K562 (cell line): ENCODE measurements around the gene NSUN2. TPM values are rescaled to one million over a fixed set of nuclear protein-coding genes. Genes with fewer than 3 reads are reported as not detected.

Experiments
- ATAC-seq: fragments of 200-7000 bp; cut with Tn5 transposase; 3 replicates; pipeline ENCODE4 v1.9.1; 2020; ENCODE audit warnings: moderate library complexity
- BruUV-seq: library from RNA; stranded (reverse); fragments of 400-500 nt; replicated peaks from 2 replicates; lab custom pipeline; 2021; lab: Mats Ljungman, UMichigan
- CTCF ChIA-PET: fragments of 300-600 bp; formaldehyde crosslinking; extraction: SDS; loops from one replicate; lab custom pipeline; 2021; ENCODE audit warnings: low intra/inter-chr PET ratio; lab: Yijun Ruan, JAX
- POLR2A ChIA-PET: fragments of 300-600, 350-650 bp; sonication (Branson Sonifier 250); formaldehyde crosslinking; extraction: SDS; loops from one replicate; lab custom pipeline; 2021; ENCODE audit warnings: antibody characterized with exemption, inconsistent platforms; lab: Yijun Ruan, JAX
- DNase-seq, 4 experiments: peaks; one replicate each; pipeline versions ENCODE4 v3.0.0 to v3.0.0-alpha.2; 2011 to 2018; ENCODE audit warnings: low spot score in 3 of 4, mixed read lengths in 3 of 4; ENCODE audit errors: extremely low read depth in 1 of 4
- FAIRE-seq: peaks from 2 replicates; lab custom pipeline; 2011; peaks lifted over from hg19 to GRCh38; lab: Jason Lieb, UNC
- H2AFZ ChIP-seq: 2 replicates; pipeline ENCODE4 v1.6.0; 2011; ENCODE audit warnings: low read depth, low read length, control low read depth, inconsistent platforms
- H3K27ac ChIP-seq: fragments of 200-600 bp; 3 replicates; pipeline ENCODE4 v1.8.0; 2011; ENCODE audit warnings: low read depth, mild to moderate bottlenecking, control low read depth, inconsistent platforms, low read length, moderate library complexity, mixed read lengths; ENCODE audit errors: extremely low read depth
- H3K27me3 ChIP-seq, 2 experiments: fragments of 300-600 bp in 1 of 2; 2 replicates in 1 of 2; 3 replicates in 1 of 2; pipeline versions ENCODE4 v1.6.0 to v1.8.0; 2011; ENCODE audit warnings: inconsistent platforms in 2 of 2, low read length in 2 of 2, mild to moderate bottlenecking in 1 of 2, mixed read lengths in 1 of 2, moderate library complexity in 1 of 2; ENCODE audit not compliant: control insufficient read depth in 2 of 2, insufficient read depth in 2 of 2
- H3K36me3 ChIP-seq: fragments of 300-600 bp; 3 replicates; pipeline ENCODE4 v1.8.0; 2011; ENCODE audit warnings: mild to moderate bottlenecking, low read length, inconsistent platforms; ENCODE audit not compliant: control insufficient read depth, insufficient read depth
- H3K4me1 ChIP-seq, 2 experiments: fragments of 200-600 bp in 1 of 2; replicated peaks in 1 of 2; 2 replicates in 1 of 2; 3 replicates in 1 of 2; pipeline versions ENCODE4 v1.5.1 to v1.8.0; 2011; ENCODE audit warnings: inconsistent platforms in 2 of 2, low read length in 2 of 2, mild to moderate bottlenecking in 1 of 2, mixed read lengths in 1 of 2, moderate library complexity in 1 of 2; ENCODE audit not compliant: control insufficient read depth in 2 of 2, insufficient read depth in 2 of 2
- H3K4me2 ChIP-seq: 2 replicates; pipeline ENCODE4 v1.6.1; 2011; ENCODE audit warnings: low read length, control low read depth, inconsistent platforms, mixed read lengths; ENCODE audit not compliant: insufficient read depth
- H3K4me3 ChIP-seq: fragments of 200-600 bp; sonication (generic), shearing (Covaris generic); 2 replicates; pipeline ENCODE4 v1.5.1; 2016; ENCODE audit warnings: control low read depth, inconsistent platforms
- H3K79me2 ChIP-seq: fragments of 200-600 bp; 3 replicates; pipeline ENCODE4 v1.8.0; 2011; ENCODE audit warnings: low read length, inconsistent platforms; ENCODE audit not compliant: control insufficient read depth, insufficient read depth
- H3K9ac ChIP-seq, 2 experiments: 2 replicates each; pipeline versions ENCODE4 v1.6.0 to v1.6.1; 2011; ENCODE audit warnings: low read depth in 2 of 2, low read length in 2 of 2, control low read depth in 1 of 2, inconsistent platforms in 1 of 2, mild to moderate bottlenecking in 1 of 2, mixed read lengths in 1 of 2; ENCODE audit not compliant: insufficient read depth in 1 of 2
- H3K9me1 ChIP-seq: one replicate; pipeline ENCODE4 v1.6.0; 2011; ENCODE audit warnings: inconsistent platforms, mild to moderate bottlenecking, low read length, moderate library complexity; ENCODE audit not compliant: control insufficient read depth, insufficient read depth
- H3K9me3 ChIP-seq: replicated peaks from 2 replicates; pipeline ENCODE4 v1.5.1; 2011; ENCODE audit warnings: low read depth, low read length, inconsistent platforms; ENCODE audit not compliant: control insufficient read depth, insufficient read depth
- H4K20me1 ChIP-seq: replicated peaks from 2 replicates; pipeline ENCODE4 v1.6.1; 2011; ENCODE audit warnings: low read length, inconsistent platforms, mixed read lengths; ENCODE audit not compliant: control insufficient read depth, insufficient read depth
- GABPB1 ChIP-seq: sonication (generic); formaldehyde crosslinking; IDR thresholded peaks from 2 replicates; pipeline ENCODE4 v1.8.0; 2022; ENCODE audit warnings: mild to moderate bottlenecking, missing genetic modification reagents
- POLR2G ChIP-seq: fragments of 200-400 bp; formaldehyde crosslinking; IDR thresholded peaks from 2 replicates; pipeline ENCODE4 v1.6.1; 2017; ENCODE audit warnings: low read depth, mild to moderate bottlenecking, antibody characterized with exemption, low read length, moderate library complexity
- RBFOX2 ChIP-seq: fragments of 200-400 bp; formaldehyde crosslinking; IDR thresholded peaks from 2 replicates; pipeline ENCODE4 v1.6.1; 2017; ENCODE audit warnings: low read depth, mild to moderate bottlenecking, low read length, moderate library complexity
- TAF1 ChIP-seq: IDR thresholded peaks from 2 replicates; pipeline ENCODE4 v1.6.1; 2011; ENCODE audit warnings: mild to moderate bottlenecking, low read length, moderate library complexity; ENCODE audit not compliant: insufficient read depth, control insufficient read depth, severe bottlenecking; ENCODE audit errors: extremely low read depth
- ZFP36 ChIP-seq: fragments of 150-350 bp; IDR thresholded peaks from 2 replicates; pipeline ENCODE4 v1.6.1; 2018; ENCODE audit warnings: low read length, low read depth; ENCODE audit not compliant: partially characterized antibody
- ZNF280B ChIP-seq: fragments of 250-450 bp; sonication (Bioruptor Pico); IDR thresholded peaks from 2 replicates; pipeline ENCODE4 v1.5.1; 2021; ENCODE audit warnings: mild to moderate bottlenecking
- ZNF561 ChIP-seq: fragments of 450-650 bp; formaldehyde crosslinking; conservative IDR thresholded peaks from 2 replicates; pipeline ENCODE4 v1.4.0; 2020; ENCODE audit warnings: mild to moderate bottlenecking, moderate library complexity
- WGBS: fragments of 100-300 bp; shearing (Covaris generic); methylation state at CpG from one replicate; pipeline ENCODE4 v1.1.6; 2016; ENCODE audit warnings: low coverage, mixed read lengths; ENCODE audit not compliant: insufficient coverage; ENCODE audit errors: missing lambda C conversion rate; 5-methylcytosine and 5-hydroxymethylcytosine counted together
- in situ Hi-C: fragments of 300-500 bp; cut with MboI; formaldehyde crosslinking; loops from 4 replicates; pipeline ENCODE4 v1.15.0; 2018; ENCODE audit warnings: inconsistent platforms, mixed read lengths
- intact Hi-C: fragments of 100-400 bp; cut with micrococcal nuclease; formaldehyde crosslinking; loops from 2 replicates; pipeline ENCODE4 v1.14.2; 2022
- polyA plus RNA-seq, 8 experiments: library from polyadenylated mRNA; depleted of rRNA in 4 of 8; stranded (reverse) in 5 of 8; unstranded in 3 of 8; fragments of >200 nt; fragmentation: Nextera tagmentation in 2 of 8; fragmentation: Illumina TruSeq in 1 of 8; extraction: Ambion mirVana in 2 of 8; extraction: Trizol in 1 of 8; gene quantifications; 2 replicates each; pipeline versions ENCODE4 v1.2.1 to v1.2.3, GENCODE V29; 2011 to 2014; ENCODE audit warnings: inconsistent platforms in 1 of 8, missing spikeins in 1 of 8
- total RNA-seq, 7 experiments: library from RNA; depleted of rRNA in 6 of 7; stranded (reverse); fragments of >200 nt in 6 of 7; fragmentation: Illumina TruSeq in 2 of 7; extraction: Trizol in 2 of 7; gene quantifications; 2 replicates each; pipeline versions ENCODE4 v1.2.1 to v1.2.3, GENCODE V29; 2011 to 2021; ENCODE audit warnings: low replicate concordance in 1 of 7

Gene NSUN2
- total and polyA plus RNA-seq, 9 of the 15 experiments (the other 6 are each of a cell fraction or from before 2014, with no cell fraction given), result 9.2 to 167 (median 127) TPM

- intact Hi-C loops, result no loop called here
- Histone ChIP-seq H3K27ac (no peak overlapping the region), H3K4me2 (no peak overlapping the region), H3K79me2 (peaks cover 3% of the 10 kb centered on the region; the same call in 1 of the 3 replicates), H3K9ac (no peak overlapping the region), H3K27me3 (no peaks in the 10 kb centered on the region), H3K36me3 (peaks cover 97% of the 10 kb centered on the region), H2AFZ (no peak overlapping the region), H3K9me1 (no peaks in the 10 kb centered on the region), H3K4me1 (no peaks in the 10 kb centered on the region), H3K9me3 (no peaks in the 10 kb centered on the region), H3K4me3 (no peak overlapping the region), H4K20me1 (no peaks in the 10 kb centered on the region)
- in situ Hi-C loops, result no loop called here
- FAIRE-seq, result no peak
- POLR2A ChIA-PET, result interaction anchor here (0.7 kb wide), 1 partner anchor 715 kb away, joined by 3 read pairs; no protein-coding TSS in a partner anchor
- 96% methylated on average over 6 of the region's 6 CpGs for WGBS
- BruUV-seq, result no TSS peak
- TF ChIP-seq ZNF280B (CRISPR knock-in tag), result no peak
- CTCF ChIA-PET, result no interaction called here
- DNase-seq, result no peak
- no peak for ATAC-seq
These were observed 28.5 kb downstream of the NSUN2 start for GRCh38 chr5:6604341-6604740.

- H3K9ac ChIP-seq, result no peak overlapping the region
- no peaks in the 10 kb centered on the region for H3K4me1 ChIP-seq
- no peaks in the 10 kb centered on the region for H3K9me3 ChIP-seq
- DNase-seq (no peak), ATAC-seq (no peak), FAIRE-seq (no peak)
- intact Hi-C loops, result no loop called here
- in situ Hi-C loops, result no loop called here
- H3K79me2 ChIP-seq, result peaks cover 3% of the 10 kb centered on the region; the same call in 1 of the 3 replicates
- no peaks in the 10 kb centered on the region for H3K27me3 ChIP-seq
- no peak overlapping the region for H3K4me3 ChIP-seq
- no peak overlapping the region for H3K27ac ChIP-seq
- CTCF ChIA-PET, result no interaction called here
- H4K20me1 ChIP-seq, result no peaks in the 10 kb centered on the region
- no TSS peak for BruUV-seq
- 95% methylated on average over 5 of the region's 5 CpGs for WGBS
- peaks cover 96% of the 10 kb centered on the region for H3K36me3 ChIP-seq
- H3K9me1 ChIP-seq, result no peaks in the 10 kb centered on the region
- no peak overlapping the region for H3K4me2 ChIP-seq
- H2AFZ ChIP-seq, result no peak overlapping the region
- POLR2A ChIA-PET, result interaction anchor here (1.0 kb wide), 1 partner anchor 15 kb away, joined by 3 read pairs; no protein-coding TSS in a partner anchor
- TF ChIP-seq GABPB1 (CRISPR knock-in tag) (no peak), ZNF561 (CRISPR knock-in tag) (no peak), TAF1 (no peak), RBFOX2 (peak; percentile 37; the same call in 1 of the 2 replicates), POLR2G (peak; percentile 58), ZFP36 (no peak)
These were observed 29.2 kb downstream of the NSUN2 start for GRCh38 chr5:6603643-6604042.
